M059J (cell line): Measurements from ENCODE around the gene PLCB1. TPM values are rescaled to one million over a fixed set of nuclear protein-coding genes. Genes with fewer than 3 reads are reported as not detected.

Source experiments
- DNase-seq: peaks from one replicate; pipeline ENCODE4 v3.0.0-alpha.2; 2012; ENCODE audit warnings: low read depth
- total RNA-seq: library from RNA; depleted of rRNA; stranded (reverse); fragments of >200 nt; shearing (Covaris generic); gene quantifications from 2 replicates; pipeline ENCODE4 v1.2.3, GENCODE V29; 2014

PLCB1 gene
- total RNA-seq, 1 experiment from 2014 or later: 0.94 TPM

DNA sequence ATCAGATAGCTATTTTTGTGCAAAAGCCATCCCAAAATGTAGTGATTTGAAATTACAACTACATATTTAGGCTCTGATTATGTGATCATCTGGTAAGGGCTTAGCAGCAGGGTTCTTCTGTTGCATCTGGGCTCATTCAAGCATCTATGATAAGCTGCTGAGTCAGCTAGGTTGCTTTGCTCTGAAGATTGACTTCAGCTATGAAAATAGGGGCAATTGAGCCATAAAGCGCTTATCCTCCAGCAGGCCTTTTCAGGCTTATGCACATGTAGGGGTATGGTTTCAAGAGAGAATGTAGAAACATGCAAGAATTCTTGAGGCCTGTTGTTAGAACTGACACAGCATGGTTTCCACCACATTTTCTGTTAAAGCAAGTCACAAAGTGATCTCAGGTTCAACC is 114.1 kb downstream of the PLCB1 start:
- no peak for DNase-seq

DNA sequence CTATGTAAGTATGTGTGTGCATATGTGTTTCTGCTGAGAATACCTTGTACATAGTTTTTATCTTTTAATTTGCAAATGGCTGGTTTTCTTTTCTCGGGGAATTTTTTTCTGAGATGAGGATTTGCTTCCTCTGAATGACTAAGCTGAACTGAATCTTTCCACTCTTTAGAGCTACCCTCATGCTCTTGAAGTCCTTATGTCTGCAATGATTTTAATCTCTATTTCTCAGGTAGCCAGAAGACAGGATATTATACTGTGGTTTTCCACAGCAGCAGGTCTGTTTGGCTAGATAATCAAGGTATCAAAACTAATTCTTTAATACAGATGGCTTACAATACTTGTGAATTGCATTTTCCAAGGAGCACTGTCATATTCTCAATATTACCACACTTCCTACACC is 114.7 kb downstream of the PLCB1 start:
- DNase-seq: no peak

DNA sequence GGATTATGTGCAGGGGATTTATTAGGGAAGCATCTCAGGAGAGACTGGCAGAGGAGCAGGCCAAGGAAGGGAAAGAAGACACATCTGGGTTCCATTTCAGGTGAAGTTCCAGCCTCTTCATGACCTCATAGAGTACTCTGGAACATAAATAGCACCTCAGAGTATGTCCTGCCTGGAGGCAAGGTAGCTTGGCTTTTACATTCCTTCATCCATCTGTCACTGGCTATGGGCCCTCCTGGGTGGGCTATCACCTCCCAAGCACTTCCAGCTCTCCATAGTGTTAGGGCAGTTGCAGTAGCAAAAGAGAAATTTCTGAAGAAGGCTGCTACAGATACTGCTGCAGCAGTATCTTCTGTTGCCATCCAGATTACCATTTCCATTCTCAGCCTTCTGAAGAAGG is 116.0 kb downstream of the PLCB1 start:
- no peak for DNase-seq

DNA sequence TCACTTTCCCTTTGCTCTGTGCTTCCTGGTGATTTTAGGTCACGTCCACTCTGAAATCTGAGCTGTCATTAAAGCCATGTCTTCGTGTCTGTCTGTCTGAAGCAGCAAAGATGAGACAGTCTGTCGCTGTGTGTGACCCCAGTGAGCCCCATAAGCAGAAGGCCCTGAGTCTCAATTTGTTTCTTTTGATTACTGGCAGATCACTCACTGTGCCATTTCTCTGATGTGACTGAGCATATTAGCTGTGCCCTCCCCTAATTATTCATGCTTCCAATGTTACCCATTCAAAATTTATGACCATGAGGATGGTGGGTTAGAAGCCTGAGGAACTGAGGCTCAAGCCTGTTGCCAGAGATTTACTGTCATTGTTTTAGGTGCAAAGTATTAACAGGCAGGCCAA is 117.6 kb downstream of the PLCB1 start:
- no peak for DNase-seq

DNA sequence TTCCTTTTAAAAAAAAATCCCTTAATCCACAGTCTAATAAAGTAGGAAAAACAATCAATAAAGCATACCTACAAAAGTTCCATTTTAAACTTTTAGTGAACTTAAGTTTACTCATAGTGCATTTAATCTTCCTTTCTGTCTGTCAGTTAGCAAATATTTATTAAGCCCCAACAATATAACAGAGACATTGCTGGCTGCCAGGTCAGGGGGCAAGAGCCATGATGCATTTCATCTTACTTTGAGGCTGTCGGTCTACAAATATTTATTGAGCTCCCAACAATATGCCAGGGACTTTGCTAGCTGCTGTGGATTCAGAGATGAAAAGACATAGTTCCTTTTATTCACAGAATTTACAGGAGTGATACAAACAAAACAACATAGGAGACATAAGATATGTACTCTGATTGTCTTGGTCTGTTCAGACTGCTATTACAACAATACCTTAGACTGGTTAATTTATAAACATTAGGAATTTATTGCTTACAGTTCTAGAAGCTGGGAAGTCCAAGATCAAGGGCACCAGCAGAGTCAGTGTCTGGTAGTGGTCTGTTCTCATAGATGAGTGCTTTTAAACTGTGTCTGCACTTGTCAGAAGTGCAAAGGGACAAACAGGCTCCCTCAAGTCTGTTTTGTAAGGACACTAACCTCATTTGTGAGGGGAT is 118.6 kb downstream of the PLCB1 start:
- no peak for DNase-seq

DNA sequence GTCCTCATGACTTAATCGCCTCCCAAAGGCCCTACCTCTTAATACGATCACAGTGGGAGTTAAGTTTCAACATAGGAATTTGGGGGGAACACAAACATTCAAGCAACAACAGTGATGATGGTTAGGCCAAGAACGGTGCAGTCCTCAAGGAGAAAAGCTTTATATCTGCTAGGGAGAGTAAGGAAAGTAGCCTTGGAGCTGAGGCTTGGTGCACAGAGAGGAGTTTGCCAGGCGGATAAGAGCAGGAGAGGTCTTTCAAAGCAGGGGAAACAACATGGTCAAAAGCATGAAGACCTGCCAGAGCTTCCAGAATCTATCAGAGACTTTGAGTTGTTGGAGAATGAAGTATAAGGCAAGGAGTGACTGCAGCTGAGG is 119.1 kb downstream of the PLCB1 start:
- no peak for DNase-seq

DNA sequence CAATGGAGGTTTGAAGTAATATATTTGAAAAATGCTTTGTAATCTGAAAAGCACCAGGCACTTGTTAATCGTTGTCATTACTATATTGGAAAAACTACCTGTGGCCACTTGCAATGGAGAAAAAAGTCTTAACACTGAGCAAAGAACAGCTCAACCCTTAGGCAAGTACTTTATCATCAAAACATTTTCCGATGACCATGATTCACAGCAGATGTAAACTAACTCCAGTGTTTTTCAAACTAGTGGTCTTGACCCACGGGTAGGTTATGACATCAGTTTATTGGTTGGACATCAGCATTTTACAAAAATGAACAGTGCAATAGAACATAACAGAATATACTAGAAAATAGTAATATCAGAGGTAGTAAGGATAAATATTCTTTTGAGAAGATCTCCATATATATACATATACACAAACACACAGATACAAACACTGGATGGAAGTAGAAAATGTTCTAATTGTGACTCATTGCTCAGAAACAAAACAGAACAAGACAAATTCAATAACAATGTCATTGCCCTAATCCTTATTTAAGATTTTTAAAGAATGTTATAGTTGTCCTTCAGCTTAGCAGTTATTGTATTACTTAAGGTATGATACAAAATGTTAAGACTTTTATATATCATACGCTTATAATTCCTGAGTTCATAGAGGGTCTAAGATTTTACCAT is 123.0 kb downstream of the PLCB1 start:
- no peak for DNase-seq

DNA sequence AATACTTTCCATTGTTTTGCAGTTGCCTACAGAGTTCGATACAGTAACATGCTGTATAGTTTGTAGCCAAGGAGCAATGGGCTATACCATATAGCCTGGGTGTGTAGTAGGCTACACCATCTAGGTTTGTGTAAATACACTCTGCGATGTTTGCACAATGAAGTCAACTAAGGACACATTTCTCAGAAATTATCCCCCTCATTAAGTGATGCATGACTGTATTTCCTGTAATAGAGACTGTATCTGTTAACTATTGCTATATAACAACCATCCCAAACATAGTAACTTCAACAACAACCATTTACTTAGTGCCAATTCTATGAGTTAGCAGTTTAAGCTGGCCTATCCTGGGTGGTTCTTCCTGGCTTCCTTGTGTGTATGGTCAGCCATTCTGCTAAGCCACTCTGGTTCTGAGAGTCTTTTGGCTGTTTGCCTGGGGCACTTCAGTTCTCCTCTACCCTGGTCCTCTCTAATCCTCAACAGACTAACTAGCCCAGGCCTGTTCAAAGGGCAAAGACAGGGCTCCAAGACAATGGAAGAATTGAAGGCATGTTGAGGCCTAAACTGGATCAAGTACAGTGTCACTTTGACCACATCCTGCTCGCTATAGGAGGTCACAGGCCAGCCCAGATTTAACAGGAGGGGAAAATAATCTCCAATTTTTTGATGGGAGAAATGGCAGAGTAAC is 124.0 kb downstream of the PLCB1 start:
- DNase-seq: no peak

DNA sequence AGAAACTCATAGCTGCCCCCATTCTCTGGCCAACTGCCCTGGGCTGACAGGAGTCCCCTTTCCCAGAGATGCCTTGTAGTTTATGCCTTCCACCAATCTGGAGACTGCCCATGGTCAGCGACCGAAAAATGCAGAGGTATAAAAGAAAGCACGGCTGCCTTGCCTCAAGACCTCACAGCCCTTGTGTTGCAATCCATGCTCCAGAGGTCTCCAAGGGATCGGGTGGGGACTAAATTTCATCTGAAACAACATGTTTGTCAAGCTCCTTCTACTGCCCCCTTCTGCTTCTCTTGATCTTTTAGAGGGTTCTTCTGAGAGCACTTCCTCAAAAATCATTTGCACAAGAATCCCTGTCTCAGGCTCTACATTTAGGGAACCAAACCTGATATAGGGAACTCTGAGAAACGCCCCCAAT is 128.8 kb downstream of the PLCB1 start:
- no peak for DNase-seq

DNA sequence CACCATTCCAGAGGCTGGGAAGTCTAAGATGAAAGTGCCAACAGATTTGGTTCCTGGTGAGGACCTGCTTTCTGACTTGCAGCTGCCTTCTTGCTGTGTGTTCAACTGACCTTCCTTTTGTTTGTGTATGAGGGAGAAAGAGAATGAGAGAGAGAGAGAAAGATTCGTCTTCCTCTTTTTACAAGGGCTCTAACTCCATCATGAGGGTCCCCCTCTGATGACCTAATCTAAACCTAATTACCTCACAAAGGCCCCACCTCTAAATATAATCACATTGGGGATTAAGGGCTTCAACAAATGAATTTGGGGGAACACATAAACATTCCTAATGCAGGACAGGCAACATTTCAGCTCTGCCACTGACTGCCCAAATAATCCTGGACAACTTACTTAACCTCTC is 130.7 kb downstream of the PLCB1 start:
- no peak for DNase-seq

DNA sequence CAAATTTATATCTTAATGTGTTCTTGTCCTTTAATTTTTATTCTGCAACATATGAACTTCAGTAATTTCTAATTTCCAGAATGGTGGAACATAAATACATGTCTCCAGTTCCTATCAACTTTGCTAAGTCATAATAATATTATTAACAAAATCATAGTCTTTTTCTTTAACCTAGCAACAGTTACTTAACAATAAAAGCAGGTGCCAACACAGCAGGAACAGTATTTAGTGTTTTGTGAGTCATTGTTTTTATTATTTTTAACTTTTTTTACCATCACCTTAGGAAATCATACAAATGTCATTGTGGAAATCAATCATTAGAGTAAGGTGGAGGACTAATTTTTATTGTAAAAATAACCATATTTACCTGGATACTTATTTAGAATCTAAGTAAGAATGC is 133.5 kb downstream of the PLCB1 start:
- no peak for DNase-seq

DNA sequence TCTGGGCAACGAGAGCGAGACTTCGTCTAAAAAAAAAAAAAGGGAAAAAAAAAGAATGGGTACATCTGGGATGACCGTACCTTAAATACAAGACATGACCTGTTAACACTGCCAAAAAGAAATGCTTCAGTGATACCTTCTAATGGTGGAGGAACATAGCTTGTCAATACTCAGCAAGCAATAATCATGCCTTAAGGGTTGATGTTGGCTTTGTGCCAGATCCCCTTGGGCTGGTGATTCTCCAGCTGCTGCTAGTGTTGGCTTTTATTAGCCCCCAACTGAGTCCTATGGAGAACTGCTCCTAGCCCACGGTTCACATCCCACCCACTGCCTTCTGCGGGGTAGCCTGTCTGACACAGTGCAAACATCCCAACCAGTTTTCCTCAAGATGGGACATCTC is 134.9 kb downstream of the PLCB1 start:
- no peak for DNase-seq

DNA sequence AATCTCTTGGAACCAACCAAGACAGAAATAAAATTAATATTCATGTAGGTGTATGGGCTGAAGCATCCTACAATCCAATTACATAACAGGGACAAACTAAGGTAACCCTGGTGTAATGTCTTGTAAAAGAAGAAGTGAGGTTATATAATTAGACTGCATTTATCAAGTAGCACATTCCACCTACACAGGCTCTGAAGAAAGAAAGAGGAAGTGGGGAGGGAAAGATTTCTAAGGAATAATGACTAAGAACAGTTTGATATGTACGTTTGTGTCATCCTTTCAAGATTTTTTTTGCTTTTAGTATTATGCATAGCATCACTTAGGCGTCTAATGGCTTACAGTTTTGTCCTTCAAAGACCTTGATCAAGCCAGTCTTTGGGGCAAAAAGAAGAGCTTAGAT is 139.7 kb downstream of the PLCB1 start:
- no peak for DNase-seq

DNA sequence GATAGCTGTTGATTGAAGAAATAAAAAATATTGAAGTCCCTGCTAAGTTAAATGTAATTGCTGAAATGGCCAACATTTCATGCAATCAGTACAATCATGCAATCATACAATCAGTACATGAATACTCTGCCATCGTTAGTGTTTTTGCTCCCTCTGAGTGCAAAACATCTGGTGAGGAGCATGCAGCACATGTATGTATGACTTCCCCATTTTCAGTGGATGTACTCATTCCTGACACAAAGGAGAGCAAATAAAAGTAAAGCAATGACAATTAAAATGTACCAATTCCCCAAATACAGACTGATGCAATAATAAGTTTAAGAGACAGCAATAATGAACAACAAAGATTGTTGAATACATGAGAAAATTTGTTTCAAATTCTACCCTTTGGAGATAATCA is 140.7 kb downstream of the PLCB1 start:
- DNase-seq: no peak

DNA sequence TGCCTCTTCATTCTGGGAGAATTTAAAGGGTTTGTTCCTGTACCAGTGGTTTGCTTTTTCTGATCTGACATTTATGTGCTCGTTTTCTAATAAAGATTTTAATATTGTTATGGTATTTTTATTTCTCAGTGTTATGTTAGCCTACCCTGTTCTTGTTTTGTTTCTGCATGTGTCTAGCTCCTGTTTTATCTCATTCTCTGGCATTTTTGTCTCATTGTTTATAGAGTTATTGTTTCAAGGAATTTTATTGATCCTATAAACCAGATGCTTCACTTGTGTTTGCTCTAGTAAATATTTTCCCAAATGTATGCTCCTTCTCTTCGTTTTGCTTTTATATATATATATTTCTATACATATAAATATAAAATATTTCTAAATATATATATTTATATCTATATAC is 152.8 kb downstream of the PLCB1 start:
- DNase-seq: no peak

DNA sequence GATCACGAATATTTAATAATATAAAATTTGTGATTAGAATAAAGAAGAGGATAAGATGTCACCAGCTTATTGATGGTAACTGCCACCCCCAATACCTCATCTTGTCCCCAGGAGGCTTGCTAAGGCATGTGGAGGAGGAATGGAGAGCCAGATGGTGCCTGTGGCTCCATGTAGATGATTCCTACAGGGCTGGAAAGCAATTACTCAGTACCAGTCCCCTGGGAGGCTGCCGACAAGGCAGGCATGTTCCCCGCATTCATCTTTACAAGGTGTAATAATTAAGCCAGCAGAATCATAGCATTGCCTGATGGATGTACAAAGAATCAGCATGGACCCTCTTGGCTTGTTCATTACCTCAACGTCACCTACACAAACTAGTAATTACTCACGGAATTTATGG is 155.3 kb downstream of the PLCB1 start:
- no peak for DNase-seq

DNA sequence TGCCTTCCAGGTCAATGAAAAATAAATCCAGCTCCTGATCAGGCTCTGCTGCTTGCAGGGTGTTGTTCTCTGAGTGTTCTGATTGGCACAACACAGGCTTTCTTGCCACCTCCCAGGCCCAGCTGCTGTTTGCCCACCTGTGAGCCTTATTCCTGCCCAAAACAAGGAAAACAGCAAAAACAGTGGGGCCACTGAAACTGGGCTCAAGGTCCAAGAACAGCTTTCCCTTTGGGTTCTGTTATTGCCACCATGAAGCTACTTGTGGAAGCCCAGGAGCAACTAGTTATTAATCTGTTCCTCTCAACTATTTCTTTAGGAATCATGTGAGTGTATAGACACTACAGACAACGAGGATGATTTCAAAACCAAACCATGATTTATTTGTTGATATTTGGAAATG is 159.1 kb downstream of the PLCB1 start:
- DNase-seq: no peak

DNA sequence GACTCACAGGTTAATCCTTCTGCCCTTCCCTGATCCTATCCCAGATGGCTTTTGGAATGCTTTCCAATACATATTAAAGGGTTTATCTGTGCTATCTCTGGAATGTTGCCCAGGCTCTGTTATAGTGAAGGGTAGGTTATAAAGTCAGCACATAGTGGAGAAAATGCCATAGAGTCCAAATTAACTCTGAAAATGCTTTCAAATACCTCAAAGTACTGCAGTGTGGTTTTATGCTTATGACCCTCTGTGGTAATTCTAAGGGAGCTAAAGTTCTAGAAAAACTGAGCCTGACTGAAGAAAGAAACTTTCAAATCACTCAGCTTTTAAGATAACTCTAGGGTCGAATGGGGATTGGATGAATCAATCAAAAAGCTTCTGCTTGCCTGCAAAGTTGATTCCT is 159.8 kb downstream of the PLCB1 start:
- no peak for DNase-seq

DNA sequence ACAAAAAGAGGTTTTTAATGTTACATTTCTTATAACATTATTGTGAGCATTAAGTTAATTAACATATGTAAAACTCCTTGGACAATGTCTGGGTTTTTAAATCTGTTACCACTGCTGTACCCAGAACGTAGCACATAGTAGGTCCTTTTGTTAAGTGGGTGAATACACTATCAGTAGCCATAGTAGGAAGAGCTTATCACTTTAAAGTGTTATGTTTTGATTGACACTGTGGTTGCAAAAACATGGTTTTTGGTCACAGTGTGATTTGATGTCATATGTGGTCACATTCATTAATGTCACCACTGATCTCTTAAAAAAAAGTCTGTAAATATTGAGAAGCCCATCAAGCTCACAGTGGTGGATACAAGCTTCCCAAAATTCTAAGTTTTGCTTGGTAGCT is 160.7 kb downstream of the PLCB1 start:
- DNase-seq: no peak

DNA sequence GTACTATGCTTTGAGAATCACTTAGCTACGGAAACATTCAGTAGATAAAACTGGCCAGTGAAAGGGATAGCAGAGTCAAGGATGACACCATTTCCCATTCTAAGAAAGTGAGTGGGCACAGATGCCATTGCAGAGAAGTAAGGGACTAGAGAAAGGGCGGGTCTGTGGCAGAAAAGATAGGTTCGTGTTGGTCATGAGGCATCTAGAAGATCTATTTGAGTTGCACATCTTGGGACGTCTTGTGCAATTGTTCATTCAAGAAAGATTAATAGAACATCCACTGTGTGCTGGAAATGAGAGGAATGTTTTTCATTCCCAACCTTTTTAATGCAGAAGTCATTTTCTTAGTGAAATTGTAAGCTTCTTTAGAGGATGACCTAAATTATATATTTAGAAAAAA is 161.7 kb downstream of the PLCB1 start:
- no peak for DNase-seq

DNA sequence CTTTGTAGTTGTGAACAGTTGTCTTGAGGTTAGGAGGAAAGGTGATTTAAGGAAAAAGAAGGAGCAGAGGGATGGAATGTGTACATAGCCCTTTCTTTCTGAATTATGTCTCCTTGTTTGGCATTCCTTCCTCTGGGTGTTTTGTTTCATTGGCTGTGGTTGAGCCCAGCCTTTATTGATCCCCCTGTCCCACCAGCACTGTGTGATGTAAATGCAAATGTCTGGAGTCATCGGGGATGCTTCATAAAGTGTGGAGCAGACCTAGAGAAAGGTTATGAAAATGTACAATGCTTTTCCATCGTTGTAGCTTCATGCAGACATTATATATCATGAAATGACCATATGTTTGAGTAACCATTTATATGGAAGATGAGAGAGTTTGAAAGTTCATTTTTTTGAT is 164.5 kb downstream of the PLCB1 start:
- DNase-seq: no peak

DNA sequence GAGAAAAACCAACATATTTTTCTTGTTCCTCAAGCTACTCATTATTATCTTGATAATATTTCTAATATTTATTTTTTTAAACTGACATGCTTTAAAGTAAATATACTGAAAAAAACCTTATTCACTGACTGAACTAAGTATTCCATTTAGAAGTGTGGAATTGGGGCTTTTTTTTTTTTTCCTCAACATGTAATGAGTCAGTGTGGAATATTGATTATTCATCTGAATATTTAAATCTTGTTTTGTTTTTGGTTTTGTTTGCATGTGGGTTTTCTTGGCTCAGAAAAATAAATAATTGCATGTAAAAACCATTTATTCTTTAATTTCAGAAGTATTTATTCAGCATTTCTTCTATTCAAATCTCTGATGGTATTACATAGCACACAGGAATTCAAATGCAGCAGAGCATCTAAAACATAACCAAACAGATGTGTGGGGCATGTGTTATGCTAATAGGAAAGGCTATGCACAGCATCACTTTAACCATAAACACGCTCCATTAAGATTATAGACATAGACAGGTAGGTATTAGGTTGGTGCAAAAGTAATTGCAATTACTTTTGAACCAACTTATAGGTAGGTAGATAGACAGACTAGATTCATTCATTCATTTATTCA is 166.5 kb downstream of the PLCB1 start:
- no peak for DNase-seq

DNA sequence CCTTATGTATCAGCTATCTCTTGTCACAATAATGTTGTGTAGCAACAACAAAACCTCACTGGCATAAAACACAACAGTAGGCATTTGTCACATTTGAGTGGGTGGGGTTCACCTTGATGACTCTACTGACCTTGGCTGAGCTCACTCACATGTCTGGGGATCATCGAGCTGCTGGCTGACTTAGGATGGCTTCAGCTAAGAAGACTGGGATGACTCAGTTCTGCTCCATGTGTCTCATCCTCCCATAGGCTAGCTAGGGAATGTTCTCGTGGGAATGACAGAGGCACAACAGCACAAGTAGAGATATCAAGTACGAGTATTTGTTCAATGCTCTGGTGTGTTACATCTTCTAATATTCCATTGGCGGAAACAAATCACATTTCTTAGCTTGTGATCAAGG is 167.9 kb downstream of the PLCB1 start:
- DNase-seq: no peak
